ENCODE results near the gene SLC9A7.

SLC9A7 gene

DNA sequence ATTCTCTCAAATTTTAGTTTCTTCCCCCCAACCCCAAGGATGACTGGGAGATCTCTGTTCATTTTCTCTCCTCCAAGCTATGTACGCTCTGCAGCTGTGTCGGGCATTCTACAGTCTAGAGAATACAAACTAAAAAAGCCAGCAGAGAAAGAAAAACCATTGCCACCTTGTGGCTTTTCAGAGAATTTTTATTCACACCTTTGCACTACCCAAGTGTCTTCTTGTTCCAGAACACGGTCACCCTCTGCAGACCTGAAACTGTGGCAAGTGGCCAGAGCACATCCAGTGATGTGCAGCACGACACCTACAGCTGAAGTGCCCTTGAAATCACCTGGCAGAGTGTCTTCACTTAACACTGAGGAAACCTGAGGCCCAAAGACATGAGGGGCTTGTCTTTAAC, 116.8 kb downstream of the SLC9A7 start:
- DNase-seq, result no peak

DNA sequence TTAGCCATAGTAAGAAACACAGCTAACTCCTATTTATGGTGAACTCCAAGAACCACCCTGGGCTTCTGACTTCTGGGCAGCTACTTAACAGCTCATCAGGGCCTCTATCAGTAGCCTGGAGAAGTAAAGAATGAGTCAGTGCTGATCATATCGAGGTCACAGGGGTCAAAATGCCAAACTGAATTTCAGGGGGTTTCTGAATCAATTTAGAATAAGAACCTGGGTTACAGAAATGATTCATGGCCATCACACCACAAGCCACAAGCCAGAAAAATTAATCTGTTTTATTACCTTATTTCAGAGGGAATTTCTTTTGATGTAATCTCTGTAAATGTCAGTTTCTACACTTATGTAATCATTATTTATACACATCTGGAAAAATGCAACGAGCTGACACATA, 121.0 kb downstream of the SLC9A7 start:
- DNase-seq, result no peak

DNA sequence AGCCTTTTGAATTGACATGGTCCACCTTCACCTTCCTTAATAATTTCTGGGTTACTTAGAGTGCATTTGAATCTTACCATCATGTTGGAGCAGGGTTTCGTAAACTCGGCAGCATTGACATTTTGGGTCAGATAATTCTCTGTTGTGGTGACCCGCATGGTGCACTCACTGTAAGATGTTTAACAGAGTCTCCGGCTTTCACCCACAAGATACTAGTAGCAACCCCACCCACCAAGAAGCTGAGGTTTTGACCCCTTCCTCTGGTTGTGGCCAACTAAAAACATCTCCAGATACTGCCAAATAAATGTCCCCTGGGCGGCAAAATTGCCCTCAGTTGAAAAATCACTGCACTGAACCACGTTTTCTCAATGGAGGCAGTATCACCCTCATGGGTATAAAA, 122.7 kb downstream of the SLC9A7 start:
- no peak for DNase-seq

- DNase-seq, result no peak
Observed at GRCh38 chrX:46635186-46635585, 123.7 kb downstream of the SLC9A7 start.

- no peak for DNase-seq
Observed at GRCh38 chrX:46634577-46634976, 124.3 kb downstream of the SLC9A7 start.

DNA sequence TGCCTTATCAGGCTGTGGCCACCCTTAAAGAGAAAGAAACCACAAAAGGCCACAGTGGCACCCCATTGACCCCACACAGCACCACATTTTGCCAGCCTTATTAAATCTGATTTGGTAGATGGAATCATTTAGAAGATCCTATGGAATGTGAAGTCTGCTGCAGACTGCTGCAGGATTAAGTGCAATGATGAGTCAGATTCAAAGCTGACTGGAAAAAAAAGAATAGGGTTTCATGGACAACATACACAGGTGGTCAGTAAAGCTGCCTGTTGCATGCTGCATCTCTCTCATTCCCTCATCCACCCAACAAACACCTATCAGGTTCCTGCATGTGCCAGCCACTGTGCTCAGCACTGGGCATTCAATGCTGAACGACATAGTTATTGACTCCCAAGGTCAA, 128.8 kb downstream of the SLC9A7 start:
- DNase-seq, result no peak

- DNase-seq, result no peak
Observed at GRCh38 chrX:46628460-46629371, 130.2 kb downstream of the SLC9A7 start.

DNA sequence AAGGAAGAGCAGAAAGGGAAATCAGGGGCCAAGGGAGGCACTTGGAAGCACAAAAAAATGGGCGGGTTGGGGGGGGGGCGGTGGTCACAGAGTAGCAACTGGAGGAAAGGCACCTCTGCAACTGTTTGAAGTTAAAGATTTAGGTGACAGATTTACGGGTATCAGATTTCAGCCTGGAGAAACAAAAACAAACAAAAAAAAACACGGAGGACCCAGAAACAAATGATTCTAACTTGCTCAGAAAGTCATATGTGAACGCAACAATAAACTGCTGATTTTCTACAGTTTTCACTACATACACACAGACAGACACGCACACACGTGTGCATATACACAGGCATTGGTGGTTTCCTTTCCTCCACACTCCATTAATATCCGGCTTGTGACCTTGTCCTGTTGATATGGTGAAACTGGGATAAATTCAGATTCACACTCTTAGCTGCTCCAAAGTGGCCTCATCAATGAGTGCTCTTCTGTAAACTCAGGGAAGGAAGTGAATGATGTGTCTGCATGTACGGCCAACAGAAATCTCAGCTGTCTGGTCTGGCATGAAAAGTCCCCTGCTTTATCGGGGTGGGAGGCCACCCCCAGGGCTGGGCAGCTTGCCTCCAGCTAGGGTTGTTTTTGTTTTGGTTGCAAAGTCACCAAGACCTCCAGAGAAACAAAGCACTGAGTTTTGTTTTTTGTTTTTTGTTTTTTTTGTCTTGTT, 131.1 kb downstream of the SLC9A7 start:
- DNase-seq, result no peak

GRCh38 chrX:46627062-46627461, 131.9 kb downstream of the SLC9A7 start:
- DNase-seq, result no peak

DNA sequence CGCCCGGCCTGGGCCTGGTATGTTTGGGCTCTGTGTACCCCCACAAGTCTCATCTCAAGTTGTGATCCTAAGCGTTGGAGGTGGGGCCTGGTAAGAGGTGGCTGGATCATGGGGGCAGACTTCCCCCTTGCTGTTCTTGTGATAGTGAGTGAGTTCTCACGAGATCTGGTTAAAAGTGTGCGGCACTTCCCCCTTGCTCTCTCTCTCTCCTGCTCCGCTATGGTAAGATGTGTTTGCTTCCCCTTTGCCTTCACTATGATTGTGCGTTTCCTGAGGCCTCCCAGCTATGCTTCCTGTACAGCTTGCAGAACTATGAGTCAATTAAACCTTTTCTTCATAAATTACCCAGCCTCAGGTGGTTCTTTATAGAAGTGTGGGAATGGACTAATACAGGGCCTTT, 132.4 kb downstream of the SLC9A7 start:
- DNase-seq, result no peak

GRCh38 chrX:46624090-46624786, 134.7 kb downstream of the SLC9A7 start:
- no peak for DNase-seq

GRCh38 chrX:46621572-46621971, 137.3 kb downstream of the SLC9A7 start:
- DNase-seq, result no peak

GRCh38 chrX:46620505-46620904, 138.4 kb downstream of the SLC9A7 start:
- DNase-seq, result no peak

DNA sequence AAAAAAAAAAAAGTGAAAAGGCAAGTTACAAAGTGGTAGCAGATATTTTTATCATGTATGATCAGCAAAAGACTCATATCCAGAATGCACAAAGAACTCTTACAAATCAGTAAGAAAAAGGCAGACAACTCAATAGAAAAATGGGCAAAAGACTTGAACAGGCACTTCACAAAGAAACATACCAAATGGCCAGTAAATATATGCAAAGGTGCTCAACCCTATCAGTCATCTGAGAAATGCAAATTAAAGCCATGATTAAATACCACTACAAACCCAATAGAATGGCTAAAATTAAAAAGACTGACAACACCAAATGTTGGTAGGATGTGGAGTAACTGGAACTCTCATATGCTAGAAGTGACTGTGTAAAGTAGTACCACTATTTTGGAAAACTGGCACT, 140.0 kb downstream of the SLC9A7 start:
- no peak for DNase-seq

- no peak for DNase-seq
Observed at GRCh38 chrX:46617906-46618305, 141.0 kb downstream of the SLC9A7 start.

DNA sequence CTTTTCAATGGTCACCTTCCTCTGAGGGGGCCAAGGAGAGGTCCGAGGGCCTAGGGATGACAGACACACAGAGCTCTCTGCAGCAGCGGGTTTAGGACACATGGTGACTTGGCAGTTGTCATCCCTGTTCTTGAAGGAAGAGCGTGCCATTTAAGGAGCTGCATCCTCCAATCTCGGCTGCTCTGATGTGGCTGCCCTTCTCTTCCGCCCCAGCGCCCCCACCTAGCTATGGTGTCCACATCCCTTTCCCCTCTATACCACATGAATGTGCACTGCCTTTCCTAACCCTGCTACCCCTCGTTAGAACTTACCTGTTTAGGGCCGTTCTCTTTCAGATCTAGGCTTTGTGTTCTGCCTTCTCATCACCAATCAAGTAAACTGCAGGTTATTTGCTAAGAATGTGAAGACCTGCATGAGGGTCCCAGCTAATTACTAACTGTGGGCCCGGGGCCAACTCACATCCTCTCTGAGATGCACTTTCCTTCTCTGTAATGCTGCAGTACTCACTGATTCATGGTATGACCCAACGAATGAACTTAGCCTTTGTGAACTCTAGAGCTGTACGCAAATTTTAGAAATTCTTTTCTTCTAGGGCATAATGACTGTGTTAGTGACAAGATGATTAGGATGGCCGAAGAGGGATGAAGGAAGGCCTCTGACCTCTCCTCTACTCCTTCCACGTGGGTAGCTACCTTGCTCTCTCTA, 147.1 kb downstream of the SLC9A7 start:
- no peak for DNase-seq

GRCh38 chrX:46610070-46610658, 148.8 kb downstream of the SLC9A7 start:
- DNase-seq, result no peak

GRCh38 chrX:46607916-46608315, 151.0 kb downstream of the SLC9A7 start:
- no peak for DNase-seq

DNA sequence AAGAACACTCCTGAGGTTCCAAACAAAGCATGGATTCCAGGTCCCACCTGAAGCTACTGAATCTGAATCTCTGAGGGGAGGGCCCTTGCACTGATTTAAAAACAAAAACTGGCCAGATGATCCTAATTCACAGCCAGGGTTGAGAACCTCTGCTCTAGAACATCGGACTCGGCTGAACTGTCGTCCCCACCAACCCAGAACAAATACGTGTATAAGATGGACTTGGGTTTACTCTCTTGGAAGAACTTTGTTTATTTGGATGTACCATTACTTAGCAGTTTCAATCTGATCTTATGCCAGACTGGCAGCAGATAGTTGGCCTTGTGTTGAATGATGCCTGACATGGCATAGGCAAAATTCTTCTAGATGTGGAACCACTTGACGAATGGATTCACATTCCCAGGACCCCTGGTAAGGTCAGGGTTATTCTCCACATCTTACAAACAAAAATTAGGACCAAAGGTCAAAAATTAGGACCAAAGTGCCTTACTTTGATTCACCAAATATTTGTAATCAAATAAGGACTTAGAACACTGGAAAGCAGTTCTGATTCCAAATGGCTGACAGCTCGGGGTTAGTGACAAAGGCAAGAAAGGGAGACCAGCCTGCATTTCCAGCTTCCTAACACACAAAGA, 156.3 kb downstream of the SLC9A7 start:
- DNase-seq, result no peak

DNA sequence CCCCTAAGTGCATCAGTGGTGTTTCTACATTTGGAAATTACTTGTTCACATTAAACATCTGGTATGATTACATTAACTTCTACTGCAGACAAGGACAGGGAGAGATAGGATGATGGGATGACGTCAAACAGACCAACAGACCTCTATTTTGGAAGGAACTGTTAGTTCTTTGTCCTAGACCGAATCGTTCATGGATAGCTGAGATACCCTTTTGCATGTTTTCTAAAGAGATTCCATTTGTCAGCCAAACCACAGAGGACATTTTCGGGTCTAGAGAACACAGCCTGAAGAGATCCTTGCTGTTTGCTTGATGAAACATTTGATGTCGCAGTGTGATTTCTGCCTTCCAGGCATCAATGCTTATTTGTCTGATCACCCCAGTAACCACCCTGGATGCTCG, 157.6 kb downstream of the SLC9A7 start:
- no peak for DNase-seq

- no peak for DNase-seq
Observed at GRCh38 chrX:46599051-46599560, 159.8 kb downstream of the SLC9A7 start.

DNA sequence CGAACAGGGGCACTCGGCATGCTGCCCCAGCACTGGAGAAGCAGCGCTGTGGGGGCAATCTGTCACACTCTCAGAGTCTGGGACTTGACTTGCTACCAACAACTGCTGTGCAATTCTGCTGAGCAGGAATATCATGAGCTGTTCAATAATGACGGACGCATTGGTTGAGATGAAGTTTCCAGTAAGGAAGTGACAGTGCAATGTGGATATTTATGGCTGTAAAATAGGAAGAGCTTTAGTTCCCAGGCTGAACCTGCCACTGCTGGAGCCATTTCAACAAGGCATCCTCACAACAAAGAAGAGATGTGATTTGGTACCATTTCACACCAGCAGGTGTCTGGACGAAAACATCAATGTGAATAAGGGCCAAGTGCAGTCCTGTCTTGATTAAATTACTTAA, 161.1 kb downstream of the SLC9A7 start:
- no peak for DNase-seq

All from NCI-H1930 (cell line).